Measurements from ENCODE around the gene ADCY1.

ADCY1 gene

GRCh38 chr7:45594745-45595535 lies 20.8 kb downstream of the ADCY1 start:
- no peak for DNase-seq

GRCh38 chr7:45595809-45596664 lies 21.9 kb downstream of the ADCY1 start:
- no peak for DNase-seq

DNA sequence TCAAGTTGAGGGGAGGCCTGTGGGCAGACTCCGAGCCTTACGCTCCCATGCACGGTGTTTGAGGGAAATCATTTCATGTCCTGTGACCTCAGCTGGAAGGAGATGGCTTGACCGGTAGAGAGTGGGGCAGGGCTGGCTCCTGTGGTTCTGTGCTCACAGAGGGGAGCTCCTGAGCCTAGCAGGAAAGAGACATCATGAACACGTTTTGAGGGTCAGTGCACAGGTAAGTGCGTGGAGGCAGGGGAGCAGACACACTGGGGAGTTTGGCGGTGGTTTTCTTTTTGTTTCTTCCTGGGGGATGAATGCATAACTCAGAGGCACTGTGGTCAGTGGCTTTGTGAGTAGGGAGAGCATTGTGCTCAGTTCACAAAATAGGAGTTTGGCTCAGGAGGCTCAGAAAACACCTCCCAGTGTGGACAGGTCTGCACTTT lies 22.5 kb downstream of the ADCY1 start:
- no peak for DNase-seq

GRCh38 chr7:45597286-45597984 lies 23.3 kb downstream of the ADCY1 start:
- DNase-seq = no peak

DNA sequence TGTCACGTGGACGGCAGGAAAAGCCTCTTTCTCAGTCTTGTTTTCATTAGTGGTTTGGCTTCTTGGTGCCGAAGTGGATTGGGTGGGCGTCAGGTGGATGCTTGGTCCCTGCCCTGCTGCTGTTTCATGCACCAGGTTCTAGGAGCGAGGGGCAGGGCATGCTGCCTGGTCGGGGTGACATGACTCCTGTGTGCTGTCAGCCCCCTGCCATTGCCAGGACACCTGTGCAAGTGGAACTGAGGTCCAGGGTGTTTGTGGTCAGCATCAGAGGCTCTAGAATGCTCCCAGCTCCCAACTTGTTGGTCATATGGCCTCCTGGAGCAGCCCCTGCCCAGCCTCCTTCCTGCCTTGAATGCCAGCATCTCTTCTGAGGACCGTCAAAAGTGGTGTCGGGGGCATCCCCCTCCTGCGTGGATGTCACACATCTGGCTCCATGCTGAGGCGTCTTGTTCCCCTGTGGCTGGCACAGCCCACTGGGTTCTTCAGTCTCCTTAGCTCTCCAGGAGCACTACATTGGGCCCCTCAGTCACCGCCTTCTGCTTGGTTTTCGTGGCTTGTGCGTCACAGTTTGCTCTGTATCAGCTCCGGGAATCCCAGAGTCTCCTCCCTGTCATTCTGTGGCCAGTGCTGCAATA lies 24.8 kb downstream of the ADCY1 start:
- no peak for DNase-seq

- DNase-seq = no peak
Measured at GRCh38 chr7:45599851-45600706, 25.9 kb downstream of the ADCY1 start.

GRCh38 chr7:45601094-45601493 lies 26.9 kb downstream of the ADCY1 start:
- DNase-seq = no peak

DNA sequence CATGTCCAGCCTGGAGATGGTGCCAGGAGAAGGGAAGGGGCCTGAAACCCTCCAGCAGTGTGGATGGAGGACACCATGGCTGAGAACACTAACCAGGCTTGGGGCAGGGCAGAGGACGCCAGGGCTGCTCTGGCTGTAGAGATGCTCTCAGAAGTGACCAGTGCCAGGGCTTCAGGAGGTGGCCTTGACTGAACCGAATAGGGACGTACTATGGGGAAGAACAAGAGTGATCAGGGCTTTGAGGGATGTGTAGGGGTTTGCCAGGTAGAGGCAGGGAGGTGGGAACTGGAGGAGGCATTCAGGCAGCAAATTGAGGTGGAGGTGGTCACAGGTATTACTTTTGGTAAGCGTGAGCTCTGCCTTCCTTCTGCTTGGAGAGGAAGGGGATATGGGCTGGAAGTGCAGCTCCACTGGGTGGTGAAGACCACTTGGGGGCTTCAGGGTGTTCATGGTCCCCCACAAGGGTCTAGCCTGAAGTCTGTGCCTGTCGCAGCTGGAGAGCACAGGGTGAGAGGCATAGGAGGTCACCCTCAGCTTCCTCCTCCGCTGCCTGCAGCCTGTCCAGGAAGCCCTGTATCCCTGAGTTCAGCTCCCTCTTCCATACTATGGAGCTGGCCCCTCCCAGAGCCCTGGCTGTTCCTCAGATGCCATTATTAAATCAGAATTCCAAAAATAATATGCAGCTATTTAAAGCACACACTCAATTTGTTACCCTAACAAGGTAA lies 27.8 kb downstream of the ADCY1 start:
- DNase-seq = no peak

- no peak for DNase-seq
Measured at GRCh38 chr7:45606050-45606449, 31.9 kb downstream of the ADCY1 start.

DNA sequence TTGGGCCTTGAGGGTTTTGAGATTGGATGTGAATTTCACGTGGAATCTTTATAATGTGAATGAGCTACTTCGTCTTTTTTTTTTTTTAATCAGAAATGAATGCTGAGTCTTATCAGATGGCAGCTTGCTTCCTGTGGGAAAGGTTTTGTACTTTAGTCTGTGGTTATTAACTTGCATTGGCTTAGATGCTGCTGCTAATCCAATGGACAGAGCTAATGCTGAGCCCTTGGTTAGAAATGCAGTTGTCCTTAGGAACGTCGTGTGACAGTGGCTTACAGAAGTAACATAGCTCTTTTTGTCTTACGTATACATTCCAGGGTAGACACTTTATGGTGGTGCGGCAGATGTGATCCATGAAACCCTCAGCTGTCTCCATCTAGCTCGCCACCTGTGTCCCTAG lies 32.8 kb downstream of the ADCY1 start:
- no peak for DNase-seq

DNA sequence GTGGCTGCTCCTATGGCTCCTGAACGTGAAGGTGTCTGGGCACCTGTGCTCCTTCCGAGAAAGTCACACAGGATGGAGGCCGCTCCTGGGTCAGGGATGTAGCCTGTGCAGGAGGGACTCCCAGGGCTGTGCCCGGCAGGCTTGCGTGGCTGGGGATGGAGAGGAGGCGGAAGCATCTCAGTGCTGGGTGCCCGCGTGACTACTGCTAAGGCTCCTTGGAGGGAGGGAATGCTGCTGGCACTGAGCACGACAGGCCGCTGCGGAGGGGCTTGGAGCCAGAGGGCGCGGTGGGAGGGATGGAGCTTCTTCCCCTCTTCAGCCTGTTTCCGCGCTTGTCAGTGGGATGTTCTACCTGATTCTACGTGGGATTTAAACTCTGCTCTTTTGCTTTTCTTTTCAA lies 35.0 kb downstream of the ADCY1 start:
- DNase-seq = no peak

GRCh38 chr7:45610019-45610418 lies 35.9 kb downstream of the ADCY1 start:
- no peak for DNase-seq

GRCh38 chr7:45610660-45611299 lies 36.6 kb downstream of the ADCY1 start:
- no peak for DNase-seq

GRCh38 chr7:45617166-45617565 lies 43.0 kb downstream of the ADCY1 start:
- no peak for DNase-seq

DNA sequence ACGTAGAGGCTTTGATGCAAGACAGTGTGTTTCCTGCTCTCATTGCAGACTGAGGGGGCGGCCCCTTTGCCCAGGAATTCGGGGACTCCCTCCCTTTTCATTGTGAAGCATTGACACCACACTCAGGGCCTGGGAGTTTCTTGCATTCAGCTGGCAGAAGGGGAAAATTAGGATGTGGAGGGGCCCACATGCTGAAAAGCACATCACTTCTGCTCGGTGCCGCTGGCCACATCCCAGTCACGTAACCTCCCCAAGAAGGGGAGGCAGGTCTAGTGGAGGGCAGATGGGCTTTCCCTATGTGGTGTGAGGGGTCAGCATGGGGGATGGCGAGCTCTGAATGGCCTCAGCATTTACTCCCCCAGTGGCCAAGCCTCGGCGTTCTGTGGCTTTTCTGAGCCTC lies 47.9 kb downstream of the ADCY1 start:
- no peak for DNase-seq

DNA sequence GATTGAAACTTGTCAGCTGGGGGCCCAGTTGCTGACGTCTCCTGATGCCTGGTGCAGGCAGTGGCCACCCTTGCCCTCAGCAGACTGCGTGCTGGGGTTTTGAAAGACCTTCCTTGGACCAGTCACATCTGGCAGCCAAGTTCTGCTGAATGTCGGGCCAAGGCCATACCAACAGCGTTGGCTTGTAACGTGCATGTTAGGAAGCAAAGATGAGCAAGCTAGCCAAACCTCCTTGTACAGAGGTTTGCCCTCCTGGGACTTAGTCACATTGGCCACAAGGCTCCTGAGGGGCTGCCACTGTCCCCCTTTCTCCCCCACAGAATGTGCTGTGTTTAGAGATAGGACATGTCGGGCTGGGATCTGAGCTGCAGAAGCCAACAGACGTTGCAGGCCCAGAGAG lies 49.0 kb downstream of the ADCY1 start:
- DNase-seq = no peak

DNA sequence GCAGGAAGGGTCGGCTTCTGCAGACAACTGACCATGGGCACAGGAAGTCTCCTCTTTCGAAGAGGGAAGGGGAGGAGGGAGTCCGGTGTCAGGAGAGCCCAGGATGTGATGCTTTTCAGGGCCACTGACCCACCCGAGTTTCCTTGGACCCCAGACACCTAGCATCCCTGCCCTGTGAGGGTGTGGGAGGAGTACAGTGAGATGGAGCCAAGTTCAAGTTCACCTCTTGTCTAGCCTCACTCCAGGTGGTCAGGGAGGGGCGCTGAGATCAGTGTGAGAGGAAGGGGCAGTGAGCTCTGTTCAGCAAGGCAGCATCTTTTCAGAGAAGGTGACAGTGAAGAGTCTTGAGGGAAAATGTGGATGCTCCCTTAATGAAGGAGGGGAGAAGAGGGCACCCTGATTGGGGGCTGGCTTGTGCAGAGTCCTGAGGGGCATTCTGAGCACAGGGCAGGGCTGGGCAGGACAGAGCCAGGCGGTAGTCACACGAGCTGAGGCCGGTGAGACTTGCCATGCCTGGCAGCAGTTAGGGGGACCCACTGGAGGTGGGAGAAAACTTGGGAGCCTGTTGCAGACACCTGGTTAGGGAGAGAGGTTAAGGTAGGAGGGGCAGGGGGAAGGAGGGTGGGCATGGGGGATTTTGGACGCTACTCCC lies 49.7 kb downstream of the ADCY1 start:
- no peak for DNase-seq

DNA sequence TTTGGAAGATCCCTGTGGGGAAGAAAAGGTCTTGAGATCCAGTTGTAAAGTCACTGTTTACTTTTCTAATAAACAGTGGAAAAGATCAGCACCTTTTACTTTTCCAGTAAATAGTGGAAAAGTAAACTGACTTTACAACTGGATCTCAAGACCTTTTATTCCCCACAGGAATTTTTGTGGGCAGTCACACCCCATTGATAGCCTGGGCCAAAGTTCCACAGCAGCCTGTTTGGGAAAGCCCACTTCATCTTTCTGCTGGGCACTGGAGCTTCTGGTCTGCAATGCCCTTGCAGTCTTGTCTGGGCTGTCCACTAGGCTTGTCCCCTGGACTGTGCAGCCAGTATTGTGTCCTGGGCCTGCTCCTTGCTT lies 50.2 kb downstream of the ADCY1 start:
- DNase-seq = no peak

GRCh38 chr7:45625067-45625466 lies 50.9 kb downstream of the ADCY1 start:
- no peak for DNase-seq

DNA sequence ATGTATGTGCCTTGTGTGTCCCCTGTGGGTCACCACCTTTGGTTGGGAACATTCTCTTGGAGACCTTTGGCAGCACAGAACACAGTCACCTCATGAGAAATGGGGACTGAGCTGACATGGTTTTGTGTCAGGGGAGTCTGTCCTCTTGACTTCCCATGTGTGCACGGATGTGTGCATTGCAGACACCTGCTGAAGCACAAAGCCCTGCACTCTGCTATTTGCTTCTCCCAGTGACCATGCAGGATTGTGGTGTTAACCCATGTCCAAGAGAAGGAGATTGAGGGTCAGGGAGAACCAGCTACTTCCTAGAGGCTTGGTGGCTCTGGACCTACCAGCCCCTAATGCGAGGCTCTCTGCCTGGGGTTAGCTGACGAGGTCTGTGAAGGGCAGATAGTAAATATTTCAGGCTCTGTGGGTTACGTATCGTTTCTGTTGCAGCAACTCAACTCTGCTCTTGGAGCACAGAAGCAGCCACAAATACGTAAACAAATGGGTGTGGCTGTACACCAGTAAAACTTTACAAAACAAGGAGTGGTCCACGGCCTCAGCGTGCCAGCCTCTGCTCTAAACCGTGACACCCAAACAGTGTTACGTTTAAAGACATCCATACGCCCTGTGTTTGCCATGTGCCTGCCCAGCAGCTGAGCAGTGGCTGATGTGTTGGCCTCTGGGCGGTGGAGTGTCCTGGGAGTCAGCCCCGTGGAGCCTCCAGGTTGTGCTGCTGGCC lies 51.7 kb downstream of the ADCY1 start:
- no peak for DNase-seq
